ENCODE results near the gene ZNF654. TPM values are rescaled to one million over a fixed set of nuclear protein-coding genes. Genes with fewer than 3 reads are reported as not detected.

ZNF654 gene
- total and polyA plus RNA-seq, 2 donors (not counting 3 experiments of a cell fraction or from before 2014, with no cell fraction given), result 2.9 to 14.6 TPM

GRCh38 chr3:88191872-88192409, 132.9 kb downstream of the ZNF654 start:
- BruUV-seq (replicated peaks), result no TSS peak
- Histone ChIP-seq H3K36me3 (ENCODE audit: control insufficient read depth in 2 of 2, extremely low read depth in 1 of 2, insufficient read depth in 2 of 2, low read length in 2 of 2) (no peaks in the 10 kb centered on the region), H3K9me3 (replicated peaks; ENCODE audit: control insufficient read depth, insufficient read depth, low read length) (no peaks in the 10 kb centered on the region), H3K9me1 (replicated peaks; ENCODE audit: control insufficient read depth, extremely low read depth, insufficient read depth, low read length) (no peaks in the 10 kb centered on the region), H3K4me1 (ENCODE audit: control insufficient read depth, extremely low read depth, insufficient read depth, low read length) (no peaks in the 10 kb centered on the region), H3K79me2 (ENCODE audit: control insufficient read depth, insufficient read depth, low read length) (no peaks in the 10 kb centered on the region), H3K27me3 (ENCODE audit: control insufficient read depth in 2 of 2, insufficient read depth in 2 of 2, low read length in 2 of 2) (no peaks in the 10 kb centered on the region), H3K27ac (ENCODE audit: insufficient read depth, low read depth, low read length) (no peak overlapping the region), H3K4me3 (replicated peaks in 1 of 3; ENCODE audit: insufficient read depth in 1 of 3, low read depth in 1 of 3, low read length in 3 of 3) (no peak overlapping the region), H3K9ac (replicated peaks; ENCODE audit: extremely low read depth, insufficient read depth, low read length) (no peak overlapping the region), H3K4me2 (ENCODE audit: insufficient read depth, low read length) (no peak overlapping the region), H2AFZ (ENCODE audit: low read depth, low read length) (no peak overlapping the region), H4K20me1 (replicated peaks; ENCODE audit: control insufficient read depth, extremely low read depth, insufficient read depth, low read length) (no peaks in the 10 kb centered on the region)
- DNase-seq (ENCODE audit: low read depth, low spot score) (no peak), FAIRE-seq (no peak)
- TF ChIP-seq EZH2 (IDR thresholded peaks at IDR 0.05; ENCODE audit: borderline replicate concordance, low read depth, low read length, severe bottlenecking) (no peak), CTCF (IDR thresholded peaks at IDR 0.05; ENCODE audit: extremely low read depth in 1 of 2, insufficient read depth in 1 of 2, low read depth in 1 of 2, low read length in 2 of 2) (no peak), JUN (IDR thresholded peaks at IDR 0.05; ENCODE audit: borderline replicate concordance, insufficient read depth, insufficient read length, low read depth) (no peak), FOS (IDR thresholded peaks at IDR 0.05; ENCODE audit: borderline replicate concordance, insufficient read depth, low read length) (no peak), GATA2 (IDR thresholded peaks at IDR 0.05; ENCODE audit: insufficient read depth, insufficient read length, low read depth, low read length) (no peak), POLR2AphosphoS5 (IDR thresholded peaks at IDR 0.05; ENCODE audit: insufficient read depth, low read depth, low read length) (no peak), POLR2A (IDR thresholded peaks at IDR 0.05; ENCODE audit: low read depth, low read length) (no peak), MYC (IDR thresholded peaks at IDR 0.05; ENCODE audit: low read depth, low read length) (no peak), MAX (IDR thresholded peaks at IDR 0.05; ENCODE audit: insufficient read depth, insufficient read length) (no peak)
- intact Hi-C loops (cut with micrococcal nuclease) (no loop called here), dilution Hi-C loops (cut with MboI; ENCODE audit: extremely low pct_ligation_motif_present, low sequenced_read_pairs) (no loop called here)
- POLR2A ChIA-PET, result no interaction called here
- CTCF ChIA-PET, result no interaction called here

Data from endothelial cell of umbilical vein (primary cell).